PFSK-1 (cell line): ENCODE data around the gene PALD1.

Experiments used
- POLR2AphosphoS5 ChIP-seq: IDR thresholded peaks from 2 replicates; pipeline ENCODE4 v1.6.1; 2012; ENCODE audit warnings: low read depth, mild to moderate bottlenecking, control low read depth, low read length, moderate library complexity
- SIN3A ChIP-seq: IDR thresholded peaks from 2 replicates; pipeline ENCODE4 v1.6.1; 2012; ENCODE audit warnings: mild to moderate bottlenecking, low read length, moderate library complexity, borderline replicate concordance; ENCODE audit not compliant: insufficient read depth
- TAF1 ChIP-seq: IDR thresholded peaks from 2 replicates; pipeline ENCODE4 v1.6.1; 2012; ENCODE audit warnings: low read length, control low read depth, borderline replicate concordance; ENCODE audit not compliant: insufficient read depth
- TF ChIP-seq, protein P1 (sequence below), 2 experiments: IDR thresholded peaks; 2 replicates each; pipeline versions ENCODE4 v1.6.1 to v1.8.0; 2011 to 2012; ENCODE audit warnings: low read depth in 2 of 2, low read length in 2 of 2, control low read depth in 1 of 2, inconsistent platforms in 1 of 2, mild to moderate bottlenecking in 1 of 2, moderate library complexity in 1 of 2; ENCODE audit not compliant: insufficient read depth in 1 of 2

DNA sequence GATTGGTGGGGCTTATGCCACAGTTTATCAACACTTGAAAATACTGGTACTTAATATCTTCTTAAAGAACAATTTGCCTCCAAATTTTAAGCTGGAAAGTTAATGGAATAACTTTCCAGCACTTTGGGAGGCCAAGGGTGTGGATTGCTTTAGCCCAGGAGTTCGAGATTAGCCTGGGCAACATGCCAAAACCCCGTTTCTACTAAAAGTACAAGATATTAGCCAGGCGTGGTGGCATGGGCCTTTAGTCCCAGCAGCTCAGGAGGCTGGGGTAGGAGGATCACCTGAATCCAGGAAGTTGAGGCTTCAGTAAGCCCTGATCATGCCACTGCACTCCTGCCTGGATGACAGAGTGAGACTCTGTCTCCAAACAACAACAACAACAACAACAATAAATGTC is 68.0 kb downstream of the PALD1 start:
- no peak for TF ChIP-seq SIN3A
- TF ChIP-seq, protein P1, sequence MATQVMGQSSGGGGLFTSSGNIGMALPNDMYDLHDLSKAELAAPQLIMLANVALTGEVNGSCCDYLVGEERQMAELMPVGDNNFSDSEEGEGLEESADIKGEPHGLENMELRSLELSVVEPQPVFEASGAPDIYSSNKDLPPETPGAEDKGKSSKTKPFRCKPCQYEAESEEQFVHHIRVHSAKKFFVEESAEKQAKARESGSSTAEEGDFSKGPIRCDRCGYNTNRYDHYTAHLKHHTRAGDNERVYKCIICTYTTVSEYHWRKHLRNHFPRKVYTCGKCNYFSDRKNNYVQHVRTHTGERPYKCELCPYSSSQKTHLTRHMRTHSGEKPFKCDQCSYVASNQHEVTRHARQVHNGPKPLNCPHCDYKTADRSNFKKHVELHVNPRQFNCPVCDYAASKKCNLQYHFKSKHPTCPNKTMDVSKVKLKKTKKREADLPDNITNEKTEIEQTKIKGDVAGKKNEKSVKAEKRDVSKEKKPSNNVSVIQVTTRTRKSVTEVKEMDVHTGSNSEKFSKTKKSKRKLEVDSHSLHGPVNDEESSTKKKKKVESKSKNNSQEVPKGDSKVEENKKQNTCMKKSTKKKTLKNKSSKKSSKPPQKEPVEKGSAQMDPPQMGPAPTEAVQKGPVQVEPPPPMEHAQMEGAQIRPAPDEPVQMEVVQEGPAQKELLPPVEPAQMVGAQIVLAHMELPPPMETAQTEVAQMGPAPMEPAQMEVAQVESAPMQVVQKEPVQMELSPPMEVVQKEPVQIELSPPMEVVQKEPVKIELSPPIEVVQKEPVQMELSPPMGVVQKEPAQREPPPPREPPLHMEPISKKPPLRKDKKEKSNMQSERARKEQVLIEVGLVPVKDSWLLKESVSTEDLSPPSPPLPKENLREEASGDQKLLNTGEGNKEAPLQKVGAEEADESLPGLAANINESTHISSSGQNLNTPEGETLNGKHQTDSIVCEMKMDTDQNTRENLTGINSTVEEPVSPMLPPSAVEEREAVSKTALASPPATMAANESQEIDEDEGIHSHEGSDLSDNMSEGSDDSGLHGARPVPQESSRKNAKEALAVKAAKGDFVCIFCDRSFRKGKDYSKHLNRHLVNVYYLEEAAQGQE (IDR thresholded peaks at IDR 0.05; ENCODE audit: insufficient read depth in 1 of 2, low read depth in 2 of 2, low read length in 2 of 2) = no peak
- TF ChIP-seq TAF1 = no peak
- TF ChIP-seq POLR2AphosphoS5 = no peak
